Measurements from ENCODE around the gene RGS6.

GRCh38 chr14:72423957-72424356 is 491.7 kb downstream of the RGS6 start:
- TF ChIP-seq CTCF (IDR thresholded peaks at IDR 0.05) (no peak), POLR2A (IDR thresholded peaks at IDR 0.05) (no peak)
